ENCODE data around the gene PPARD.

The PPARD gene

GRCh38 chr6:35358086-35358485, 15.7 kb downstream of the PPARD start:
- no peak for DNase-seq (ENCODE audit: low read depth in 1 of 2, low spot score in 1 of 2)
- Histone ChIP-seq H3K27ac (replicated peaks) (no peak overlapping the region), H3K27me3 (ENCODE audit: insufficient read depth, poor library complexity, severe bottlenecking) (no peaks in the 10 kb centered on the region), H3K4me3 (replicated peaks; ENCODE audit: insufficient read depth, low read length) (no peak overlapping the region)
- TF ChIP-seq SPI1 (IDR thresholded peaks at IDR 0.05; ENCODE audit: borderline replicate concordance, low read depth) (no peak), REST (IDR thresholded peaks at IDR 0.05; ENCODE audit: insufficient replicate concordance, low read depth) (no peak), CTCF (IDR thresholded peaks at IDR 0.05; ENCODE audit: insufficient read depth, low read length) (no peak), POLR2AphosphoS5 (IDR thresholded peaks at IDR 0.05; ENCODE audit: low read depth) (no peak), GABPA (IDR thresholded peaks at IDR 0.05; ENCODE audit: low read depth) (no peak)

- TF ChIP-seq GABPA (IDR thresholded peaks at IDR 0.05; ENCODE audit: low read depth) (no peak), CTCF (IDR thresholded peaks at IDR 0.05; ENCODE audit: insufficient read depth, low read length) (no peak), SPI1 (IDR thresholded peaks at IDR 0.05; ENCODE audit: borderline replicate concordance, low read depth) (no peak), POLR2AphosphoS5 (IDR thresholded peaks at IDR 0.05; ENCODE audit: low read depth) (no peak), REST (IDR thresholded peaks at IDR 0.05; ENCODE audit: insufficient replicate concordance, low read depth) (no peak)
- no peaks in the 10 kb centered on the region for H3K27me3 ChIP-seq (ENCODE audit: insufficient read depth, poor library complexity, severe bottlenecking)
- H3K4me3 ChIP-seq (replicated peaks; ENCODE audit: insufficient read depth, low read length) = no peak overlapping the region
- DNase-seq (ENCODE audit: low read depth in 1 of 2, low spot score in 1 of 2) = no peak
- H3K27ac ChIP-seq (replicated peaks) = no peak overlapping the region
Observed at GRCh38 chr6:35359346-35359743, 17.0 kb downstream of the PPARD start.

GRCh38 chr6:35359744-35360348, 17.5 kb downstream of the PPARD start:
- no peak overlapping the region for H3K27ac ChIP-seq (replicated peaks)
- no peak for DNase-seq (ENCODE audit: low read depth in 1 of 2, low spot score in 1 of 2)
- TF ChIP-seq POLR2AphosphoS5 (IDR thresholded peaks at IDR 0.05; ENCODE audit: low read depth) = no peak
- TF ChIP-seq REST (IDR thresholded peaks at IDR 0.05; ENCODE audit: insufficient replicate concordance, low read depth) = no peak
- TF ChIP-seq GABPA (IDR thresholded peaks at IDR 0.05; ENCODE audit: low read depth) = no peak
- no peak for TF ChIP-seq CTCF (IDR thresholded peaks at IDR 0.05; ENCODE audit: insufficient read depth, low read length)

More at GRCh38 chr6:35359744-35360348, 17.5 kb downstream of the PPARD start:
- Histone ChIP-seq H3K27me3 (ENCODE audit: insufficient read depth, poor library complexity, severe bottlenecking) (no peaks in the 10 kb centered on the region), H3K4me3 (replicated peaks; ENCODE audit: insufficient read depth, low read length) (no peak overlapping the region)

Measured in HL-60 (cell line).